ENCODE results near the gene CCDC30. TPM values are rescaled to one million over a fixed set of nuclear protein-coding genes. Genes with fewer than 3 reads are reported as not detected.

The CCDC30 gene
- total RNA-seq, 2 experiments from 2014 or later, result 1.2 to 1.3 TPM

GRCh38 chr1:42433369-42433768 lies 29.7 kb upstream of the CCDC30 start:
- CTCF ChIA-PET, result no interaction called here
- ATAC-seq (ENCODE audit: poor library complexity), result no peak
- H3K27ac Mint-ChIP-seq, result no peak overlapping the region
- no peak overlapping the region for H3K27ac ChIP-seq (ENCODE audit: low read depth in 1 of 2, low read length in 2 of 2)
- DNase-seq, result no peak
- no peaks in the 10 kb centered on the region for H3K4me1 ChIP-seq (ENCODE audit: insufficient read depth, low read length)
- no peaks in the 10 kb centered on the region for H3K27me3 Mint-ChIP-seq
- no peaks in the 10 kb centered on the region for H3K36me3 Mint-ChIP-seq (ENCODE audit: low read depth)
- no peaks in the 10 kb centered on the region for H3K27me3 ChIP-seq (ENCODE audit: control insufficient read depth in 1 of 2, insufficient read depth in 2 of 2, low read length in 2 of 2)
- TF ChIP-seq, protein P1, sequence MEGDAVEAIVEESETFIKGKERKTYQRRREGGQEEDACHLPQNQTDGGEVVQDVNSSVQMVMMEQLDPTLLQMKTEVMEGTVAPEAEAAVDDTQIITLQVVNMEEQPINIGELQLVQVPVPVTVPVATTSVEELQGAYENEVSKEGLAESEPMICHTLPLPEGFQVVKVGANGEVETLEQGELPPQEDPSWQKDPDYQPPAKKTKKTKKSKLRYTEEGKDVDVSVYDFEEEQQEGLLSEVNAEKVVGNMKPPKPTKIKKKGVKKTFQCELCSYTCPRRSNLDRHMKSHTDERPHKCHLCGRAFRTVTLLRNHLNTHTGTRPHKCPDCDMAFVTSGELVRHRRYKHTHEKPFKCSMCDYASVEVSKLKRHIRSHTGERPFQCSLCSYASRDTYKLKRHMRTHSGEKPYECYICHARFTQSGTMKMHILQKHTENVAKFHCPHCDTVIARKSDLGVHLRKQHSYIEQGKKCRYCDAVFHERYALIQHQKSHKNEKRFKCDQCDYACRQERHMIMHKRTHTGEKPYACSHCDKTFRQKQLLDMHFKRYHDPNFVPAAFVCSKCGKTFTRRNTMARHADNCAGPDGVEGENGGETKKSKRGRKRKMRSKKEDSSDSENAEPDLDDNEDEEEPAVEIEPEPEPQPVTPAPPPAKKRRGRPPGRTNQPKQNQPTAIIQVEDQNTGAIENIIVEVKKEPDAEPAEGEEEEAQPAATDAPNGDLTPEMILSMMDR (IDR thresholded peaks at IDR 0.05), result no peak
- POLR2A ChIA-PET, result no interaction called here
- no peaks in the 10 kb centered on the region for H3K4me1 Mint-ChIP-seq (ENCODE audit: low read depth)
- no peaks in the 10 kb centered on the region for H3K9me3 Mint-ChIP-seq
- H3K36me3 ChIP-seq (ENCODE audit: insufficient read depth, low read length), result no peaks in the 10 kb centered on the region
- H3K9me3 ChIP-seq (ENCODE audit: control insufficient read depth in 1 of 2, insufficient read depth in 1 of 2, low read length in 2 of 2), result no peaks in the 10 kb centered on the region
- intact Hi-C loops (cut with DNase I, micrococcal nuclease), result no loop called here
- H3K4me3 Mint-ChIP-seq, result no peak overlapping the region
- no peak overlapping the region for H3K4me3 ChIP-seq (ENCODE audit: low read length)

GRCh38 chr1:42434340-42434739 lies 28.7 kb upstream of the CCDC30 start:
- no peaks in the 10 kb centered on the region for H3K9me3 Mint-ChIP-seq
- H3K4me3 ChIP-seq (ENCODE audit: low read length), result no peak overlapping the region
- no peaks in the 10 kb centered on the region for H3K4me1 Mint-ChIP-seq (ENCODE audit: low read depth)
- ATAC-seq (ENCODE audit: poor library complexity), result no peak
- TF ChIP-seq, protein P1 (IDR thresholded peaks at IDR 0.05), result no peak
- no peaks in the 10 kb centered on the region for H3K9me3 ChIP-seq (ENCODE audit: control insufficient read depth in 1 of 2, insufficient read depth in 1 of 2, low read length in 2 of 2)
- no peaks in the 10 kb centered on the region for H3K36me3 Mint-ChIP-seq (ENCODE audit: low read depth)
- H3K27me3 Mint-ChIP-seq, result no peaks in the 10 kb centered on the region
- ChIA-PET CTCF (no interaction called here), POLR2A (no interaction called here)
- DNase-seq, result no peak
- H3K4me3 Mint-ChIP-seq, result no peak overlapping the region
- H3K27me3 ChIP-seq (ENCODE audit: control insufficient read depth in 1 of 2, insufficient read depth in 2 of 2, low read length in 2 of 2), result no peaks in the 10 kb centered on the region
- H3K36me3 ChIP-seq (ENCODE audit: insufficient read depth, low read length), result no peaks in the 10 kb centered on the region
- intact Hi-C loops (cut with DNase I, micrococcal nuclease), result no loop called here
- no peaks in the 10 kb centered on the region for H3K4me1 ChIP-seq (ENCODE audit: insufficient read depth, low read length)
- H3K27ac ChIP-seq (ENCODE audit: low read depth in 1 of 2, low read length in 2 of 2), result no peak overlapping the region
- H3K27ac Mint-ChIP-seq, result no peak overlapping the region

- no peaks in the 10 kb centered on the region for H3K36me3 Mint-ChIP-seq (ENCODE audit: low read depth)
- no peaks in the 10 kb centered on the region for H3K9me3 Mint-ChIP-seq
- no peaks in the 10 kb centered on the region for H3K27me3 Mint-ChIP-seq
- H3K27ac Mint-ChIP-seq, result no peak overlapping the region
- Histone ChIP-seq H3K27ac (ENCODE audit: low read depth in 1 of 2, low read length in 2 of 2) (no peak overlapping the region), H3K36me3 (ENCODE audit: insufficient read depth, low read length) (no peaks in the 10 kb centered on the region), H3K4me3 (ENCODE audit: low read length) (no peak overlapping the region), H3K4me1 (ENCODE audit: insufficient read depth, low read length) (no peaks in the 10 kb centered on the region), H3K9me3 (ENCODE audit: control insufficient read depth in 1 of 2, insufficient read depth in 1 of 2, low read length in 2 of 2) (no peaks in the 10 kb centered on the region), H3K27me3 (ENCODE audit: control insufficient read depth in 1 of 2, insufficient read depth in 2 of 2, low read length in 2 of 2) (no peaks in the 10 kb centered on the region)
- ChIA-PET POLR2A (no interaction called here), CTCF (interaction anchor here (0.6 kb wide), 2 partner anchors 65 to 98 kb away, joined by 3 to 6 read pairs; no protein-coding TSS in a partner anchor)
- TF ChIP-seq, protein P1 (IDR thresholded peaks at IDR 0.05), result no peak
- no peak for ATAC-seq (ENCODE audit: poor library complexity)
- no peaks in the 10 kb centered on the region for H3K4me1 Mint-ChIP-seq (ENCODE audit: low read depth)
- no peak overlapping the region for H3K4me3 Mint-ChIP-seq
- intact Hi-C loops (cut with DNase I, micrococcal nuclease), result no loop called here
- no peak for DNase-seq
These were observed 23.1 kb upstream of the CCDC30 start for GRCh38 chr1:42439940-42440339.

Measured in CD4-positive, alpha-beta T cell (primary cell).